Smooth muscle cell (in vitro differentiated cells): ENCODE results near the gene XAF1. TPM values are rescaled to one million over a fixed set of nuclear protein-coding genes. Genes with fewer than 3 reads are reported as not detected.

Experiments
- DNase-seq: peaks from one replicate; lab custom pipeline; 2025; ENCODE audit not compliant: unreplicated experiment; lab: John Stamatoyannopoulos, UW
- H2AFZ ChIP-seq: fragments of 200-600 bp; sonication (generic); 2 replicates; pipeline ENCODE4 v1.6.0; 2016; ENCODE audit warnings: antibody characterized with exemption, low read depth, mild to moderate bottlenecking
- H3F3A ChIP-seq: fragments of 200-600 bp; sonication (generic); 2 replicates; pipeline ENCODE4 v1.6.0; 2017; ENCODE audit warnings: antibody characterized with exemption, low read depth
- H3K27ac ChIP-seq: fragments of 200-600 bp; sonication (generic); 2 replicates; pipeline ENCODE4 v1.5.1; 2016; ENCODE audit warnings: low read depth, mild to moderate bottlenecking
- H3K27me3 ChIP-seq: fragments of 200-600 bp; sonication (generic); 2 replicates; pipeline ENCODE4 v1.6.1; 2016; ENCODE audit warnings: low read depth, mild to moderate bottlenecking
- H3K36me3 ChIP-seq: fragments of 200-600 bp; sonication (generic); 2 replicates; pipeline ENCODE4 v1.5.1; 2016; ENCODE audit warnings: low read depth
- H3K4me1 ChIP-seq: fragments of 200-600 bp; sonication (generic); 2 replicates; pipeline ENCODE4 v1.5.1; 2016; ENCODE audit warnings: low read depth
- H3K4me2 ChIP-seq: fragments of 200-600 bp; sonication (generic); 2 replicates; pipeline ENCODE4 v1.6.0; 2016; ENCODE audit warnings: mild to moderate bottlenecking
- H3K4me3 ChIP-seq: fragments of 200-600 bp; sonication (generic); 2 replicates; pipeline ENCODE4 v1.5.1; 2016; ENCODE audit warnings: mild to moderate bottlenecking
- H3K79me2 ChIP-seq: fragments of 200-600 bp; sonication (generic); 2 replicates; pipeline ENCODE4 v1.6.0; 2016; ENCODE audit warnings: low read depth, mild to moderate bottlenecking
- H3K9ac ChIP-seq: fragments of 200-600 bp; sonication (generic); 2 replicates; pipeline ENCODE4 v1.6.0; 2016; ENCODE audit warnings: low read depth
- H3K9me3 ChIP-seq: fragments of 200-600 bp; sonication (generic); replicated peaks from 2 replicates; pipeline ENCODE4 v1.5.1; 2016; ENCODE audit warnings: low read depth
- H4K20me1 ChIP-seq: fragments of 200-600 bp; sonication (generic); 2 replicates; pipeline ENCODE4 v1.6.0; 2016; ENCODE audit warnings: low read depth
- polyA plus RNA-seq: library from polyadenylated mRNA; unstranded; fragments of >200 nt; fragmentation: Nextera tagmentation; extraction: Ambion mirVana; gene quantifications from 2 replicates; pipeline ENCODE4 v1.2.1, GENCODE V29; 2016
- small RNA-seq: library from RNA; depleted of rRNA; stranded (forward); fragments of <200 nt; gene quantifications from one replicate; pipeline ENCODE3, GENCODE V24; 2014
- total RNA-seq: library from RNA; depleted of rRNA; stranded (reverse); fragments of >200 nt; gene quantifications from 2 replicates; pipeline ENCODE4 v1.2.3, GENCODE V29; 2014
- TF ChIP-seq, protein P1 (sequence below): fragments of 200-600 bp; sonication (generic); IDR thresholded peaks from 2 replicates; pipeline ENCODE4 v1.5.1; 2017; ENCODE audit warnings: borderline replicate concordance, mild to moderate bottlenecking, antibody characterized with exemption; ENCODE audit not compliant: insufficient read depth, poor library complexity, severe bottlenecking

The XAF1 gene
- total and polyA plus RNA-seq, 2 experiments from 2014 or later, result 3.1 to 3.9 TPM

- Histone ChIP-seq H3K9me3 (no peaks in the 10 kb centered on the region), H3K27me3 (peaks cover 3% of the 10 kb centered on the region), H3F3A (no peaks in the 10 kb centered on the region), H3K4me2 (no peak overlapping the region), H3K27ac (no peak overlapping the region), H3K36me3 (no peaks in the 10 kb centered on the region), H3K4me3 (no peak overlapping the region), H2AFZ (no peak overlapping the region), H3K79me2 (no peaks in the 10 kb centered on the region), H3K4me1 (no peaks in the 10 kb centered on the region), H4K20me1 (no peaks in the 10 kb centered on the region), H3K9ac (no peak overlapping the region)
- TF ChIP-seq, protein P1, sequence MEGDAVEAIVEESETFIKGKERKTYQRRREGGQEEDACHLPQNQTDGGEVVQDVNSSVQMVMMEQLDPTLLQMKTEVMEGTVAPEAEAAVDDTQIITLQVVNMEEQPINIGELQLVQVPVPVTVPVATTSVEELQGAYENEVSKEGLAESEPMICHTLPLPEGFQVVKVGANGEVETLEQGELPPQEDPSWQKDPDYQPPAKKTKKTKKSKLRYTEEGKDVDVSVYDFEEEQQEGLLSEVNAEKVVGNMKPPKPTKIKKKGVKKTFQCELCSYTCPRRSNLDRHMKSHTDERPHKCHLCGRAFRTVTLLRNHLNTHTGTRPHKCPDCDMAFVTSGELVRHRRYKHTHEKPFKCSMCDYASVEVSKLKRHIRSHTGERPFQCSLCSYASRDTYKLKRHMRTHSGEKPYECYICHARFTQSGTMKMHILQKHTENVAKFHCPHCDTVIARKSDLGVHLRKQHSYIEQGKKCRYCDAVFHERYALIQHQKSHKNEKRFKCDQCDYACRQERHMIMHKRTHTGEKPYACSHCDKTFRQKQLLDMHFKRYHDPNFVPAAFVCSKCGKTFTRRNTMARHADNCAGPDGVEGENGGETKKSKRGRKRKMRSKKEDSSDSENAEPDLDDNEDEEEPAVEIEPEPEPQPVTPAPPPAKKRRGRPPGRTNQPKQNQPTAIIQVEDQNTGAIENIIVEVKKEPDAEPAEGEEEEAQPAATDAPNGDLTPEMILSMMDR, result no peak
- no peak for DNase-seq
Measured at GRCh38 chr17:6823011-6823442, 67.2 kb downstream of the XAF1 start.

Small RNA genes lying within 50 kb of the gene (small RNA-seq; reads per million reads assigned to genes)
- not detected for gene AC004706.2

Other genes starting within 250 kb of the XAF1 start
- gene PITPNM3, start 199.5 kb upstream of the XAF1 start, total RNA-seq, result 2.6 and 3.9 TPM in 2 replicates
- gene PITPNM3, start 199.5 kb upstream of the XAF1 start, polyA plus RNA-seq, result 2.4 and 3.7 TPM in 2 replicates
- 15.0 and 22.0 TPM in 2 replicates for gene KIAA0753, start 115.3 kb upstream of the XAF1 start, total RNA-seq
- gene KIAA0753, start 115.3 kb upstream of the XAF1 start, polyA plus RNA-seq, result 4.9 and 6.3 TPM in 2 replicates
- gene TXNDC17, start 115.0 kb upstream of the XAF1 start, total RNA-seq, result 132 and 363 TPM in 2 replicates
- 431 and 468 TPM in 2 replicates for gene TXNDC17, start 115.0 kb upstream of the XAF1 start, polyA plus RNA-seq
- gene MED31, start 104.4 kb upstream of the XAF1 start, total RNA-seq, result 13.7 and 26.3 TPM in 2 replicates
- gene MED31, start 104.4 kb upstream of the XAF1 start, polyA plus RNA-seq, result 57.5 and 59.1 TPM in 2 replicates
- gene C17orf100, start 104.3 kb upstream of the XAF1 start, total RNA-seq, result 3.3 and 5.5 TPM in 2 replicates
- 5.8 and 6.5 TPM in 2 replicates for gene C17orf100, start 104.3 kb upstream of the XAF1 start, polyA plus RNA-seq
- gene SLC13A5, start 42.7 kb upstream of the XAF1 start, total RNA-seq, result 2.3 and 4.3 TPM in 2 replicates
- 0.22 TPM in 1 of 2 replicates, not detected in the other for gene SLC13A5, start 42.7 kb upstream of the XAF1 start, polyA plus RNA-seq
- gene FBXO39, start 20.2 kb downstream of the XAF1 start, total RNA-seq, result not detected in 2 replicates
- gene FBXO39, start 20.2 kb downstream of the XAF1 start, polyA plus RNA-seq, result 0.78 TPM in 1 of 2 replicates, not detected in the other
- gene TEKT1, start 75.7 kb downstream of the XAF1 start, total RNA-seq, result not detected in 2 replicates
- not detected in 2 replicates for gene TEKT1, start 75.7 kb downstream of the XAF1 start, polyA plus RNA-seq
- not detected in 2 replicates for gene ALOX12, start 240.0 kb downstream of the XAF1 start, total RNA-seq
- gene ALOX12, start 240.0 kb downstream of the XAF1 start, polyA plus RNA-seq, result 0.35 and 0.72 TPM in 2 replicates